Ovary (tissue), 3 donors: Measurements from ENCODE around the gene SART1.

ENCODE experiments used
- EP300 ChIP-seq: sonication (generic); formaldehyde crosslinking; IDR thresholded peaks from one replicate; pipeline ENCODE4 v1.6.1; 2017; ENCODE audit warnings: antibody characterized with exemption
- TF ChIP-seq, protein P1 (sequence below), 3 donors: fragments of 450-650 bp in 2 of 3; fragments of 200-600 bp in 1 of 3; IDR thresholded peaks; one replicate each; pipeline versions ENCODE4 v1.5.1 to v1.8.0; 2016 to 2022; ENCODE audit warnings: antibody characterized with exemption in 3 of 3, mild to moderate bottlenecking in 1 of 3
- donor health status: DM: no; HTN: no; CAD: no.

DNA sequence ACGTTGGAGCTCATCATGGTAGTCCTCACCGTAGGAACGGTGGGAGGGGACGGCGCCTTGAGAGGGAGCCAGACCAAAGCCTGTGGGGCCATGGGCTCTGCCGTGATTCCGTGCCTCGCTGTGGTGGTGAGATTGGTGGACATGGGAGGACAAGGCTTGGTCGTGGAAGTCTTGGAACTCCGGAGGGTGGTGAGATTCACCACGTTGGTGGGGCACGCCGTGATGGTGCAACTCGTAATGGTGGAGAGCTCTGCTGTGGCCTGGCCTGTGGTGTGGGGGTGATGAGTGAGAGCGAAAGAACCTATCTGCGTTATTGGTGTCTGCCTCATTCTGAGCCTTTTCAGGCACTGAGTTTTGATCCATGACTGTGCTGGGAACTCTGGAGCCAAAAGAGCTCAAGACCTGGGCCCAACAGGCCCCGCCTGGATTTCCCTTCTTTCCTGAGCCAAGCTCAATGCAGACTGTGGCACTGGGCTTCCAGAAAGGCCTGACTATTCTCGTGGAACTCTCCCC lies 64.5 kb downstream of the SART1 start, which contains the start of gene CATSPER1:
- TF ChIP-seq, protein P1, sequence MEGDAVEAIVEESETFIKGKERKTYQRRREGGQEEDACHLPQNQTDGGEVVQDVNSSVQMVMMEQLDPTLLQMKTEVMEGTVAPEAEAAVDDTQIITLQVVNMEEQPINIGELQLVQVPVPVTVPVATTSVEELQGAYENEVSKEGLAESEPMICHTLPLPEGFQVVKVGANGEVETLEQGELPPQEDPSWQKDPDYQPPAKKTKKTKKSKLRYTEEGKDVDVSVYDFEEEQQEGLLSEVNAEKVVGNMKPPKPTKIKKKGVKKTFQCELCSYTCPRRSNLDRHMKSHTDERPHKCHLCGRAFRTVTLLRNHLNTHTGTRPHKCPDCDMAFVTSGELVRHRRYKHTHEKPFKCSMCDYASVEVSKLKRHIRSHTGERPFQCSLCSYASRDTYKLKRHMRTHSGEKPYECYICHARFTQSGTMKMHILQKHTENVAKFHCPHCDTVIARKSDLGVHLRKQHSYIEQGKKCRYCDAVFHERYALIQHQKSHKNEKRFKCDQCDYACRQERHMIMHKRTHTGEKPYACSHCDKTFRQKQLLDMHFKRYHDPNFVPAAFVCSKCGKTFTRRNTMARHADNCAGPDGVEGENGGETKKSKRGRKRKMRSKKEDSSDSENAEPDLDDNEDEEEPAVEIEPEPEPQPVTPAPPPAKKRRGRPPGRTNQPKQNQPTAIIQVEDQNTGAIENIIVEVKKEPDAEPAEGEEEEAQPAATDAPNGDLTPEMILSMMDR (IDR thresholded peaks at IDR 0.05) = no peak
- TF ChIP-seq EP300 = no peak
